H1 (cell line): ENCODE results near the gene XIAP. TPM values are rescaled to one million over a fixed set of nuclear protein-coding genes. Genes with fewer than 3 reads are reported as not detected.

Source experiments
- KDM1A ChIP-seq: fragments of 200-600, 300-600 bp; sonication (generic); IDR thresholded peaks from 2 replicates; pipeline ENCODE4 v1.7.1; 2016; ENCODE audit warnings: mild to moderate bottlenecking, low read length, borderline replicate concordance
- NANOG ChIP-seq: IDR thresholded peaks from 2 replicates; pipeline ENCODE4 v1.6.1; 2011; ENCODE audit warnings: low read length, low read depth, mild to moderate bottlenecking, inconsistent platforms; ENCODE audit not compliant: insufficient read depth, poor library complexity, severe bottlenecking
- RXRA ChIP-seq: IDR thresholded peaks from 2 replicates; pipeline ENCODE4 v1.6.1; 2011; ENCODE audit warnings: low read depth, mild to moderate bottlenecking, low read length, moderate library complexity; ENCODE audit not compliant: insufficient read depth
- SIN3A ChIP-seq, 2 experiments: IDR thresholded peaks in 1 of 2; conservative IDR thresholded peaks in 1 of 2; 2 replicates each; pipeline ENCODE4 v1.6.1; 2011 to 2012; ENCODE audit warnings: low read length in 2 of 2, improper control_type of control experiment in 1 of 2, low read depth in 1 of 2, mild to moderate bottlenecking in 1 of 2
- SP1 ChIP-seq: IDR thresholded peaks from 2 replicates; pipeline ENCODE4 v1.6.1; 2011; ENCODE audit warnings: low read depth, low read length
- SUZ12 ChIP-seq: fragments of 200-600 bp; sonication (generic); IDR thresholded peaks from 2 replicates; pipeline ENCODE4 v1.6.1; 2012; ENCODE audit warnings: mild to moderate bottlenecking, inconsistent platforms, low read length, moderate library complexity, mixed read lengths
- polyA plus RNA-seq, 7 experiments: library from polyadenylated mRNA; depleted of rRNA in 3 of 7; stranded (reverse) in 5 of 7; unstranded in 2 of 7; fragments of >200 nt in 5 of 7; fragments of 200-250 nt in 2 of 7; gene quantifications; 1 replicate in 5 of 7; 2 replicates in 1 of 7; 4 replicates in 1 of 7; pipeline versions ENCODE4 v1.2.1 to v1.2.3, GENCODE V29; 2011 to 2013; ENCODE audit warnings: missing spikeins in 2 of 7, mixed read lengths in 2 of 7
- total RNA-seq: library from RNA; stranded (reverse); fragmentation: NEBNext Ultra II Directional; extraction: Animal tissue kit (Norgen Biotek cat#: 25700); gene quantifications from 2 replicates; pipeline ENCODE4 v1.2.1, GENCODE V29; 2021

The XIAP gene
- total and polyA plus RNA-seq, 2 of the 8 experiments (the other 6 are each of a cell fraction or from before 2014, with no cell fraction given) = 5.9 to 44.7 TPM

- TF ChIP-seq NANOG (no peak), SP1 (no peak), KDM1A (no peak), SUZ12 (no peak), RXRA (no peak), SIN3A (conservative IDR thresholded peaks at IDR 0.05 in 1 of 2, IDR thresholded peaks at IDR 0.05 in 1 of 2; ENCODE audit: low read depth in 1 of 2, low read length in 2 of 2) (no peak)
These were observed 60.4 kb downstream of the XIAP start (continued) for GRCh38 chrX:123920105-123920785.
